GM19467 (cell line): ENCODE measurements around the gene MTMR11.
"Not testable (repeated sequence)": the region's sequence is repeated elsewhere in the genome, so short reads cannot be mapped to it uniquely, and the experiment has no call there.

ENCODE experiments used
- ATAC-seq: cut with Tn5 transposase; IDR thresholded peaks from one replicate; pipeline ENCODE4 v1.9.1; 2021; ENCODE audit warnings: mild to moderate bottlenecking, moderate library complexity; ENCODE audit not compliant: unreplicated experiment

Gene MTMR11, protein sequence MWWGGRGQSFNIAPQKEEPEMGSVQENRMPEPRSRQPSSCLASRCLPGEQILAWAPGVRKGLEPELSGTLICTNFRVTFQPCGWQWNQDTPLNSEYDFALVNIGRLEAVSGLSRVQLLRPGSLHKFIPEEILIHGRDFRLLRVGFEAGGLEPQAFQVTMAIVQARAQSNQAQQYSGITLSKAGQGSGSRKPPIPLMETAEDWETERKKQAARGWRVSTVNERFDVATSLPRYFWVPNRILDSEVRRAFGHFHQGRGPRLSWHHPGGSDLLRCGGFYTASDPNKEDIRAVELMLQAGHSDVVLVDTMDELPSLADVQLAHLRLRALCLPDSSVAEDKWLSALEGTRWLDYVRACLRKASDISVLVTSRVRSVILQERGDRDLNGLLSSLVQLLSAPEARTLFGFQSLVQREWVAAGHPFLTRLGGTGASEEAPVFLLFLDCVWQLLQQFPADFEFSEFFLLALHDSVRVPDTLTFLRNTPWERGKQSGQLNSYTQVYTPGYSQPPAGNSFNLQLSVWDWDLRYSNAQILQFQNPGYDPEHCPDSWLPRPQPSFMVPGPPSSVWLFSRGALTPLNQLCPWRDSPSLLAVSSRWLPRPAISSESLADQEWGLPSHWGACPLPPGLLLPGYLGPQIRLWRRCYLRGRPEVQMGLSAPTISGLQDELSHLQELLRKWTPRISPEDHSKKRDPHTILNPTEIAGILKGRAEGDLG

DNA sequence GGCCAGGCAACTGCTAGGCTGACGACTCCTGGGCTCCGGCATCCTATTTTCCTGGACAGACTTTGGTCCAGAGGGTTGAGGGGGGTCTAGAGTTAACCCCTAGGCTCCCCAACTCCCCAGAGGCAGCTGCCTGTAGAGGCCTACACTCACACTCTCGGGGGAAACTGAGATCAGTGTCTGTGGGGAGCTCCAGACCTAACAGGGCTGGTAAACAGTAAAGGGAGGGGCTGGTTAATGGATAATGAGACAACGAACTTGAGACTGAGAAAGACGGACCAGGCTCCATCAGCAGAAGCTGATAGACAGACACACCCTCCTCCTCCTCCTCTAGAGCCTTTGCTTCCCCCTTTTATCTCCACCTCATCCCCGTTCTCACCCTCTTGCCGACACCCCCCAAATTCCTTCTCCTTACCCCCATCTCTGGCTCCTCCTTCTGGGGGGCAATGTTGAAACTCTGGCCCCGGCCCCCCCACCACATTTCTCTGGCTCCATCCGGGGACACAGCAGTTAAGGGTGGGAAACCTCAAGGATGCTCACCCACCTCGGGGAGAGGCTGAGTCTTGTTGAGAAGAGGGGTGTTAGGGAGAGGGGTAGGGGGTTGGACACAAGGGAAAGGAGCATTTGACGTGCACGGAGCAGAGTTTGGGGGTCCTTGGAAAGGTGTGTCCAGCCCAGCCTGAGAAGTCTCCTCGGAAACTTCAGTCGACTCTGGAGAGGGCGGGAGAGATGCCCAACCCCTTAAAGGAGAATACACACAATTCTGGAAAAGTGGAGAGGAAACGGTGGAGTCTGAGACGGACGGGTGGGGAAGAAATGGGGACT is at the start of gene MTMR11:
MTMR11 (minus strand) TSS at position 710 of the 822 bp plus-strand sequence; CDS start at position 478, 232 bp downstream.
- no peak for ATAC-seq

DNA sequence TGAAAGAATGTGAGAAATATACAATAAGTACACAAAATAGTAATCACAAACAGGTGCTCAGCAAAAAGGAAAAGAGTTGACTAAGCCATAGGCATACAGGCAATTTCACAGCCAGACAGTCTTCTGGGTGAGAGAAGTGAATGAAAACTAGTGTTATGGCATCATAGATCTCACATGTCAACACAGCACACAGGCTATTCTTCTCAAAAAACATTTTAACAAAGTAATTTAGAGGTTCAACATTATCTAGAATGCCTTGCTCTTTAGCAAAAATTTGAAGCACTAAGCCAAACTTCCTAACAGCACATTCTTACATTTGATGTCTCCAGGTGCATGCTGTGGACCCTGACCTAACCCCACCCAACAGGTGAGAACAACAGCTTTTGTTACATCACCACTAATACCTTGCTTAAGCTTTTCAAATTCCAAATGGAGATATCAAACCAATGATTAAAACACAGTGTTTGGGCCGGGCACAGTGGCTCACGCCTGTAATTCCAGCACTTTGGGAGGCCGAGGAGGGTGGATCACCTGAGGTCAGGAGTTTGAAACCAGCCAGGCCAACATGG is 43.4 kb upstream of the MTMR11 start:
- ATAC-seq, result no peak

DNA sequence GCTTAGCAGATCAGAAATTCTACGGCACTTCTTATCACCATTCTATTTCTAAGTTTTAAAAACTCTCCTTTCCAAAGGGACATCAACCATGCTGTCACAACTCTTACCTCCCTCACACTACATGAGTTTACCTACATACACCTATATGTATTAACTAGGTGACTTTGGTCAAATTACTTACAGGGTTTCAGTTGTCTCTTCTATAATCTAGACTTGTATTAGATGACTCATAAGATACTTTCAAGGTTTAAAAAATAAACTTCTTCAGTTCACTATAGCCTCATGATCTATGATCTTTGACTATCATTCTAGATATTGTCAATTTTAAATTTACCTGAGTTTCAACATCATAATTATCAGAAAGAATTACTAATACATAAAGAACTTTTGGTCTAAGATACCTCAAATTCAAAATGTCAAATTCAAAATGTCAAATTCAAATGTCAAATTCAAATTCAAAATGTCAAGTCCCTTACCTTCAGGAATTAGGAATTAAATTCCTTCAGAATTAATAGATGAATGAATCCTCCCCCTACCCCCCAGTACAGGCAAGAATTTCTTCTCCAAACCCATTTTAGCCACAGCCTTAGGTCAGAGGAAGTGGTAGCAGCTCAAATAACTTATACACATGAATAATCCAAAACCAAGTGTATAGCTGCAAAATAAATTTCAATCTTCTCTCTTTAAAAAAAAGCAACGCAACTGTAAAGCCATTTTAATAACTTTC is 42.7 kb upstream of the MTMR11 start:
- no peak for ATAC-seq

DNA sequence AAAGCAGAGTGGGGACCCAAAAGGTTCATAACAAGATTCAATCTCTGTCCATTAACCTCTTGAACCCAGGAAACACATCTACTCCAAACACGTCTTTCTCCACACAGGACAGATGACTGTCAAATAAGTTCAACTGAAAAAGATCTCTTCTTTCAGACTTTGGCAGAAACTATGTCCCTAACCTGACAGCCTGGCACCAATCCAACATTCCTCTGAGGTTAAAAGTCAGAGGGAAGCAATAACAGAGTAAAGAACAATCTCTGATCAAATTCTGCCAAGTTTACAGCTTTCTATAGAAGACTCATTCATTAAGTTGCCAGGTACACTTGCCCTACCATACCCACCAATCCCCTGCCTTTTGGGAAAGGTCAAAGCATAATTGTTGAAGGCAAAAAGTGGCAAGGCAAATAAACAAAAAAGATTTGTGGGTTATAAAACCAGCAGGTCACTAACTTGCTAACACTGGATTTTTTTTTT is 41.9 kb upstream of the MTMR11 start:
- ATAC-seq, result no peak

DNA sequence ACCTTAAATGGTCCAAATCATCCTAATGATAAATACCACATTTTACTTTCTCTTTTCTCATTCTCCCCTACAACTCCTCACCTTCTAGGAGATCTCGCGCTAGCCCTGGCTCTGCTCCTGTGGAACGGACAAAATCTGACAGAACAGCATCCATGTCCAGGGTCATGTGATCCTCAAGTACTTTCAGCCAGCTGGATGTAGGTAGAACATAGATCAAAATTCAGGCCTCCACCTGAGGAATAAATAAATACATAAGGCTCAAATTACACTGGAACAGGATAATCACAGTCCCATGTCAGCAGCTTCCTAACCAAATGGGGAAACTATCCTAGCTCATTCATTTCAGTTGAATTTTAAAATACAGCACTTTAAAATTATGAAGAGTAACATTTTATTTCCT is 40.7 kb upstream of the MTMR11 start:
- ATAC-seq, result no peak

DNA sequence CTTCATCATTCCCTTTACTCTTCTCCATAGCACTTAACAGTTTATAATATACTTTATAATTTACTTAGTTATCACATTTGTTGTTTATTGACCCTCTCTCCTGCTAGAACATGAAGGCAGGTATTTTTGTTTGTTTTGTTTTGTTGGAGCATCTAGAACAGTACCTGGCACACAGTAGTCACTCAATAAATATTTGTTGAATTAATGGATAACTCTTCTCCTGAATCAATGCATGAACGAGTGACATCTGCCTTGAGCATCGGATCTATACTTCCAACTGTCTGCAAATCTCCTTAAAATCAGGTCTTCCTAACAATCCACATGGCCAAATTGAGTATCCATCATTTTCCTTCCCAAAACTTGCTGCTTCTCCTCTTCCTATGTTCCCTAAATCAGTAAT is 35.9 kb upstream of the MTMR11 start:
- no peak for ATAC-seq

DNA sequence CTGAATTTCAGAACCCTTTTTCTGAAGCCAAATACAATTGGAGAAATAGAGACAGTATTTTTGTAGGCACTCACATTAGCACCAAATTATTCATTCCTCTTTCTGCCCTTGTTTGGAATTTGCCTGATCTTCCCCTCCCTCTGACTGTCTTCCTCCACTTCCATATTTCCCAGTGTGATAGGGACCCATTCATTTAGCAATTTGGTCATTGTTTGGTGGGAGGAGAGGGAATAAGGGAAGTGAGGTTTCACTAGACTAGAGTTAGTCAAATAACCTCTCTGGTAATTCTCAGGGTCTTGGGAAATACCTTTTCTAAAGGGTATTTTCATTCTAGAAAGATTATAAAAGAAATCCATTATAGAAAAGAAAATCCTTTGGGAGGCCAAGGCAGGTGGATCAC is 31.0 kb upstream of the MTMR11 start:
- ATAC-seq, result no peak

DNA sequence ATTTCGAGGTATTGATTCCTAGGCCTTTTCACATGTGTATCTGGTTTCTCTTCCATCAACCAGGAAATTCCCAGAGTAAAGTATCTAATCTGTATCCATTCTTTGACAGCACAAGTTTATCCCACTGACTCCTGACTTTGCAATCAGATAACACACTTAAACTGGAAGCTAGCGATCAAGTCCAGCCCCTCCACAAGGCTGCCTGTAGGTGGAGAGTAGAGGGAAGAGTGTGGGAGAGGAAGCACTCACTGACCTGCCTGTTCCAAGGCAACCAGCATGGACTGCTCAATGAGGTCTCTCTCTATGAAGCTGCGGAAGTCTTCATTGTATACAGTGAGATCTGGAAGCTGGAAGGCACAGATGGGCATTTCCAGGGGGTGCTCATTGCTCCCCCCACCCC is 30.4 kb upstream of the MTMR11 start:
- no peak for ATAC-seq

DNA sequence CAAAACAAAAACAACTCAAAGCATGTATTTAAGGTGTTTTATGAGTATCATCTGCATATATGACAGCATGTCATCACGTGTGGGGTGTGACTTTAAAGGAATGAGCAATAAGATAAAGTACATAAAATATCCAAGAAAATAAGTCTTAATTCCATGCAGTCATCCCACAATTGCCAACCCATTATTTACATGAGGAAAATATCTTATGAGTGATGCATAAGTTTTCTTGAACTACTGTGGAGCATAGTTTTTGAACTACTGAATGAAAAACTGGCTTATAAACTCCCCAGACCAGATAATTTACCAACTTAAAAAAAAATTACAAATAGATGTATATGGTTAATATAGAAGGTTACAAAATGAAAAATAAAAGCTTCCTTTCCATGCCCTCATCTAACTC is 29.7 kb upstream of the MTMR11 start:
- no peak for ATAC-seq

DNA sequence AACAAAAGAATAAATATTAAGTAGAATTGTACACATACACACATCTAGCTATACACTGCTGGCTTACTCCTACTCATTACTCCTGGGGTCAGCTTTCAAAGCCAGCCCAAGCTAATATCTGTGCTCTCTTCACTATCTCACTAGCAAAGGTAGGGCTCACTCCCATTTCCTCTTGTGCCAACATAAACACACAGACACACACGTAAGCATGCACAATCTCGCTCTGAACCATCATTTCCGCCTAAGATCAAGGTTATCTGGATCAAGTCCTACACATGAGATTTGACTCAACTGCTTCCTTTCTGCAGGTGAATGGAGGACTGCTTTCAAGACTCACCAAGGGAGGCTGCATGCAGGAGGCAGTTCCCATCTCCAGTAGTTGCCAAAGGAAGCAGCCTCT is 28.8 kb upstream of the MTMR11 start:
- ATAC-seq, result no peak

DNA sequence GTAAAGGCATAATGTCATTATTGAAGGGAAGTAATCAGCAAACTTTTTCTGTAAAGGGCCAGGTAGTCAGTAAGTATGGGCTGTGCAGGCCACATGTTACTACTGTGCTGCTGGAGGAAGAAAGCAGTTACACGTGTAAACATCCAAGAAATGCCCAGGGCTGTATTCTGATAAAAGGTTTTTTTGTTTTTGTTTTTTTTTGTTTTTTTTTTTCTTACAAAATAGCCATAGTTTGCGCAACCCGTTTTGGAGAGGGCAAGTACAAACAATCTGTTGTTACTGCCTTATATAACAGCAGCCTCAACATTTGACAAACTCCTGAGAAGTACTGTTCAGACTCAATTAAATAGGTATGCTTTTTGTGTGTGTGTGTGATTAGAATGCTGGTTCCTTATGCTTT is 26.7 kb upstream of the MTMR11 start:
- ATAC-seq, result no peak

DNA sequence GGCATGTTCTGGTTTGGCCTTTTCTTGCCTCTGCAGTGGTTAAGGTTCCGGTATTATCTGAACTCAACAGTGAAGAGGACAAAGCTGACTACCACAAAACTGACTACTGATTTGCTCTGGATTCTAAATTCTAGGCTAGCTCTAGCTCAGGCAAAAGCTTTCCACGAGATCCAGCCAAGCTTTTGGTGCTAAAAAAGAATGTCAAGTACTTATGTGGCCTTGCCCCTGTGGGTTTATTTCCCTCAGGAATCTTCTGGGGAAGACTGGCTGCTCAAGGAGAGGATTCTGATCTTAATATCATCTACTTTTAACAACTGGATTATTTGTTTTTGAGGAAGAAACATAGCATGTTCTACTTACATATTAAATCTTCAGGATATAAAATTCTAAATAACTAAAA is 26.1 kb upstream of the MTMR11 start:
- ATAC-seq, result no peak

DNA sequence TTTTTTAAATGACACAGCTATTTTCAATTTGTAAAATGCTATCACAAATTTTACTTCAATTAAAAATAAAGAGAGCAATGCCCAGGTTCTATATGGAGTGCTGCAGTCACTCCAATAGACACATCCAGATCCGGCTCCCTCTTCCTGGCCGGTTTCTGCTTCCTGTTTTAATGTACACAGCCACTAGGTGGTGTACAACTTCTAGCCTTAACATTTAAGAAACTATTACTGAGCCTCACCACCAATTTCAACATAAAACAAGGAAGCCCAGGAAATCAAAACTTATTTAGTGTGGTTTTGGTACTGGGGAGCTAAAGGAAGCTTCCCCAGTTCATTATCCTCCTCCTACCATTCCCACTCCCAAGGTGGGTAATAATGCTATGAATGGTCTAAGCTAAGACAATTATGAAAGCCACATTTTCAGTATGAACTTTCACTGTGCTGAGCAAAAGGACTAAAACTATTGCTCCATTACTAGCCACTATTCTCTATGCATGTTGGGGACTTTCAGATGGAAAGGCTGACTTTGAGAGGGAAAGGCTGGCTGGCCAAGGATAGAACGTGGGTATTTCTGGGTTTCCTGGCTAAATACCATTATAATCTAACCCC is 25.5 kb upstream of the MTMR11 start:
- no peak for ATAC-seq

DNA sequence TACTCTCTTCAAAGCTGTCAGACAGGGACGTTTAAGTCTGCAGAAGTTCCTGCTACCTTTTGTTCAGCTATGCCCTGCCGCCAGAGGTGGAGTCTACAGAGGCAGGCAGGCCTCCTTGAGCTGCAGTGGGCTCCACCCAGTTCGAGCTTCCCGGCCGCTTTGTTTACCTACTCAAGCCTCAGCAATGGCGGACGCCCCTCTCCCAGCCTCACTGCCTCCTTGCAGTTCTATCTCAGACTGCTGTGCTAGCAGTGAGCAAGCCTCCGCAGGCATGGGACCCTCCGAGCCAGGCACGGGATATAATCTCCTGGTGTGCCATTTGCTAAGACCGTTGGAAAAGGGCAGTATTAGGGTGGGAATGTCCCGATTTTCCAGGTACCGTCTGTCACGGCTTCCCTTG is 20.9 kb upstream of the MTMR11 start:
- not testable (repeated sequence) for ATAC-seq

DNA sequence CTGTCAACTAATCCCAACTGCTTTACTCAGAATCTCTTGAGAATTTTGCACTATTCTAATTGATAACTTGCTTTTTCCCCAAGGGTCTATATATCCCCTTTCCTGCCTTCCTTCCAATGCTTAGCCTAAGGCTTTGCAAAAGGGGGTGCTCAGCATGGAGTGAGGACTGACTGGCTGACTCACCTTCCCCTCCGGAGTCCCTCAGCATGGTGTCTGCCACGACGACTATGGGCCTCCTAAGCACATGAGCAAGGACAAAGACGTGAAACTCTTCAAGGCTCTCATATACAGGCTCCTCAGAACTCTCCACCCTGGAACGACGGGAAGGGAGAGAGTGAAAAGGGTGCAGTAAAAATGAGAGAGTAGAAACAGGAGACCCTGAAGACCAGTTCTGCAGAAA is 13.2 kb upstream of the MTMR11 start:
- ATAC-seq, result no peak

DNA sequence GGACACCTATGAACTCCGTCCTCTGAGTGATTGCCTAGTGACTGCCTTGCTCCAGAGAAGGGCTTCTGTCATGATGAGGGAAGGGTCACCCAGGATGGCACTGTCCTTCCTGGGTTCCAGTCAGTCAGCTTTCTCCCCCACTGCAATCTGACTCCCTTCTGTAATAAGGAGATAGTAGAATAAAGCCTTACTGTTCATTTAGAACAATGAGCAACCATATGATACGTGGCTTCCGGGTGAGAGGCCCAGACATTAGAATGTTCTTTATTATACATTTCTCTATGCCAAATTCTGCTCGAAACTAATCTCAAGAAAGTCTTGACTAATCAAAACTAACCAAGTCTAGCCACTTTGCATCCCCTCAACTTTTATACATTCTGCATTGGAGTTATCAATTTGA is 8.5 kb upstream of the MTMR11 start:
- ATAC-seq, result no peak

DNA sequence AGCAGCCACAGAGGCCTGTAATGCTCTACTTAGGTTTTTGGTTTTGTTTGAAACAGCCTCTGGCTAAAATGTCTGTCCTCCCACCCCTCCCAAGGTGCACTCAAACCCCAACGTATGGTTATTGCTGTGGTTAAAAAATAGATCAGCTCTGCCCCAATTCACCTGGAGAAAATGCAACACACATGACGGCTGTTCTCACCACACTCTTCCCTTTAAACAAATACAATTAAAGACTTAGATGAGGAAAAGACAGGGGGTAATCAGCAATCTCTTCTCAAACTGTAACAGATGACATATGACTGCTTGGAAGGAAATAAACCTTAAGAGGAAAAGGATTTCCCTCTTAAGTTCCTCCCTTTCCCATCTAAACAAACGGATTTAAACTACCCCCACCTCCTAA is 6.2 kb upstream of the MTMR11 start:
- ATAC-seq, result no peak

DNA sequence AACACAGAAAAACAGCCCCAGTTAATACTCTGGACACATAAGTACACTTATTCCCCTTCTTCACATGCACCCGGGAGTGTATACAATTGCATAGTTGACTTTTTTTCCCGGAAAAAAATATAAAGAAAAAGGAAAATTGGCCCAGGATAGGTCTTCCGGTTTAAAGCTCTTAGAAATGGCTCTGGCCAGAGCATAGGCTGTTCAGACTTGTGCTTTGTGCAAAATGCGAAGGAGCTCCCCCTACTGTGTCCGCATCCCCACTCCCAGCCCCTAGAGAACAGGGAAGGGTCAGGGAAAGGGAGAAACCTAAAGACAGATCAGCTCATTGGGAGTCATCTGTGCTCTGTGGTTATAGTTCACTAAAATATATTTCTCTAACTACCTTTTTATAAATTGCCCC is 5.5 kb upstream of the MTMR11 start:
- ATAC-seq, result no peak

DNA sequence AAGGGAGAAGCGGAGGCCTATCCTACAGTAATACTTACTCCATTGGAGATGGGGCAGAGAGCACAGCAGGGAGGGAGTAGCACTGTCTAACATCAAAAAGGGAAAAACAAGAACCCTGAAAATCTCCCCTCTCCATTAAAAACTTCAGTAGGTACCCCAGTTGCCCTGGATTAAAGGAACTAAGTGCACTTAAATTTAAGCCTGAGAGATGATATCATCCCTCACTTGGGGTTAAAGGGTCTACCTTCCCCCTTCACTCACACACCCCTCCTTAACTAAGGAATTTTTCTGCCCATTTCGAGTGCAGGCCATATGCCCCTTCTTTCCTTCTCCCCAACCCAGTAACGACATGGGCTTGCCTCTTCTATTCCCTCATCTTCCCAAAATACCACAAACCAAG is 3.7 kb upstream of the MTMR11 start:
- ATAC-seq, result no peak

DNA sequence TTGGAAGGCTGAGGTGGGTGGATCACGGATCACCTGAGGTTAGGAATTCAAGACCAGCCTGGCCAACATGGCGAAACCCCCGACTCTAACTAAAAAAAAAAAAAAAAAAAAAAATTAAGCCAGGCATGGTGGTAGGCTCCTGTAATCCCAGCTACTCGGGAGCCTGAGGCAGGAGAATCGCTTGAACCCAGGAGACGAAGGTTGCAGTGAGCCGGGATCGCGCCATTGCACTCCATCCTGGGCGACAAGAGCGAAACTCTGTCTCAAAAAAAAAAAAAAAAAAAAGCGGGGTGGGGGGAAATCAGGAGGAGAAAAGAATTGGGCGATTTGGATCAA is 2.0 kb upstream of the MTMR11 start:
- not testable (repeated sequence) for ATAC-seq
